HG03025 (cell line): Measurements from ENCODE around the gene GPAT2.
"Not testable (repeated sequence)": the region's sequence is repeated elsewhere in the genome, so short reads cannot be mapped to it uniquely, and the experiment has no call there.

Experiments
- ATAC-seq: cut with Tn5 transposase; IDR thresholded peaks from one replicate; pipeline ENCODE4 v1.9.1; 2021; ENCODE audit warnings: mild to moderate bottlenecking, moderate library complexity; ENCODE audit not compliant: unreplicated experiment, low FRiP score

GPAT2 gene

DNA sequence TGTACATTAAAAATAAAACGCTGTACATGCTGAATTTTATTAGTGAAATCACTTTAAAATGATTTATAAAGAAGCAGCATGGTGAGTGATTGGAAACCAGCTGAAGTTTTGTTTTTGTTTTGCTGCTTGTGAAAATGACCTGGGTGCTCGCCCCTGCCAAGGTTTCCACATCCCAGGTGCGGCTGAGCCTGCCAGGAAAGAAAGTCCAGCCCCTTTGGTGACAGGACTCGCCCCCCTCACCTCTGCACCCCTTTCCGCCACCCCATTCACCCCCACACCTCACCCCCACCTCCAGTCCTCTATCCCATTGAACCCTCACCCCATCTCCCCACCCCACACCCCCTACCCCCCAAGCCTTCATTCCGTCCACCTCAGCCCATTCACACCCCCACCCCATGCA, 43.8 kb downstream of the GPAT2 start:
- ATAC-seq, result not testable (repeated sequence)
